Activated gamma-delta T cell treated with anti-CD3 and anti-CD28 coated beads, Interleukin-2, amount 50 U/mL, for 16 hours (primary cell): Measurements from ENCODE around the gene AHRR.
A peak's percentile ranks its signal among the peaks of the same experiment; 100 is the strongest.
"Not testable (repeated sequence)": the region's sequence is repeated elsewhere in the genome, so short reads cannot be mapped to it uniquely, and the experiment has no call there.

Experiments used
- DNase-seq: peaks from one replicate; pipeline ENCODE4 v3.0.0-alpha.2; 2020; ENCODE audit warnings: low read depth

The AHRR gene

GRCh38 chr5:459562-460272 lies 138.2 kb downstream of the AHRR start:
- DNase-seq: no peak

- DNase-seq: no peak
These were observed 138.7 kb downstream of the AHRR start for GRCh38 chr5:460273-460625.

DNA sequence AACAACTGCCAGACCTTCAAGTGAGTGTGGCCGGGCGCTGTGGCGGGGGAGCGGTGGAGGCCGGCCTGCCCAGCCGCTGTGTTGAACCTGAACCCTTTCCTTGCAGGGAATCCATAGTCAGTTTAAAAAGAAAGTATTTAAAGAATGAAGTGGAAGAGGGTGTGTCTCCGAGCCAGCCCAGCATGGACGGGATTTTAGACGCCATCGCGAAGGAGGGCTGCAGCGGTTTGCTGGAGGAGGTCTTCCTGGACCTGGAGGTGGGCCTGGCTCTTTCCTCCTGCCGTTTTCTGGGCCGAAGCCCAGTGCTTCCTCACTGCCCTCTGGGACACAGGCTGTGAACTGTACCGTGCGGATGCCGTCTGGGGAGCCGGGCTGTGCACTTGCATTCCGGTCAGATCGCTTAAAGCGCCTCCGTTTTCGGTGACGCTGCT lies 140.6 kb downstream of the AHRR start:
- no peak for DNase-seq

- DNase-seq: no peak
These were observed 141.8 kb downstream of the AHRR start for GRCh38 chr5:463301-463700.

- peak; percentile 70 for DNase-seq
These were observed 142.4 kb downstream of the AHRR start for GRCh38 chr5:463952-464351.

DNA sequence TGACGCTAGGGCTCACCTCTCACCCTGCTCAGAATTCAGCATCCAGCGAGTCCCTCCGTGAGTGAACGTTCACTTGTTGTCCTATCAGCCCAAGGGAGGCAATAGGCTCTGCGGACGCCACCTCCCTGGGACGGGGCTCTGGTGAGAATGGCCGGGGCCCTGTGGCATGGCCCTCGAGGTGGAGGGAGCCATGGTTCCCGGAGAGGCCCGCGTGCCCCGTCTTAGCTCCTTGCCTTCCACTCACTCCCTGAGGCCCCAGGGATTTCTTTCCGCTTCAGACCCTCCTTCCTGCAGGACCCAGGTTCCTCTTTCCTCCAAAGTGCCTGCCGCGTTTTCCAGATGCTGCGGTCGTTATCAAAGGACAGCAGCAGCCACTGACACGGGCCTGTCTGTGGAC lies 142.9 kb downstream of the AHRR start:
- DNase-seq: no peak

DNA sequence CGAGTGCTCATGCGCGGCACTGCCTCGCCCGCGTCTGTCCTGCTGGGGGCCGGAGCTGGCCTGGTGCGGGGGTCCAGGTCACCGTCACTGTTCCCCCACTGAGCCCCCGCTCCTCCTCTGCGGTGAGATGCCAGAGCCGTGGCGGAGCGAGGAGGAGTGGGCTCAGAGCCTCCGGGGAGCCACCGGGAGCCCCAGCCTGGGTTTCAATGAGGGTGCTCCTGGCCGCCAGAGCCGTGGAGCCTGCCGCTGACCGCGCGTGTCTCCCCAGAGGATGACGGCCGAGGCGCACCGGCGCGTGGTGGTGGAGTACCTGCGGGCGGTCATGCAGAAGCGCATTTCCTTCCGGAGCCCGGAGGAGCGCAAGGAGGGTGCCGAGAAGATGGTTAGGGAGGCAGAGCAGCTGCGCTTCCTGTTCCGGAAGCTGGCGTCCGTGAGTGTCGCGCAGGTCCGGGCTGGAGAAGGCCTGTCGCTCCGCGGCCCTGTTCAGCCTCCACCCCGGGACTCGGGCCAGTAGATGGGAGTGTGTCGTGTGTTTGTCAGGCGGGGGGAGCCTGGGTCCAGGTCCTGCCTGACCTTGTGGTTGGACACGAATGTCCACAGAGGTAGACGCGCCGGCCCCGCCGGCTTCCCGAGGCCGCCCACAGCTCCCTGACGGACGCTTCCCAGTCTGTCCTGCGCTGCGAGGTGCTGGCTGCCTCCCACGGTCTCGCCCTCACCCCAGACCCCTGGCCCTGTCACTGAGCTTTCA lies 143.5 kb downstream of the AHRR start:
- no peak for DNase-seq

DNA sequence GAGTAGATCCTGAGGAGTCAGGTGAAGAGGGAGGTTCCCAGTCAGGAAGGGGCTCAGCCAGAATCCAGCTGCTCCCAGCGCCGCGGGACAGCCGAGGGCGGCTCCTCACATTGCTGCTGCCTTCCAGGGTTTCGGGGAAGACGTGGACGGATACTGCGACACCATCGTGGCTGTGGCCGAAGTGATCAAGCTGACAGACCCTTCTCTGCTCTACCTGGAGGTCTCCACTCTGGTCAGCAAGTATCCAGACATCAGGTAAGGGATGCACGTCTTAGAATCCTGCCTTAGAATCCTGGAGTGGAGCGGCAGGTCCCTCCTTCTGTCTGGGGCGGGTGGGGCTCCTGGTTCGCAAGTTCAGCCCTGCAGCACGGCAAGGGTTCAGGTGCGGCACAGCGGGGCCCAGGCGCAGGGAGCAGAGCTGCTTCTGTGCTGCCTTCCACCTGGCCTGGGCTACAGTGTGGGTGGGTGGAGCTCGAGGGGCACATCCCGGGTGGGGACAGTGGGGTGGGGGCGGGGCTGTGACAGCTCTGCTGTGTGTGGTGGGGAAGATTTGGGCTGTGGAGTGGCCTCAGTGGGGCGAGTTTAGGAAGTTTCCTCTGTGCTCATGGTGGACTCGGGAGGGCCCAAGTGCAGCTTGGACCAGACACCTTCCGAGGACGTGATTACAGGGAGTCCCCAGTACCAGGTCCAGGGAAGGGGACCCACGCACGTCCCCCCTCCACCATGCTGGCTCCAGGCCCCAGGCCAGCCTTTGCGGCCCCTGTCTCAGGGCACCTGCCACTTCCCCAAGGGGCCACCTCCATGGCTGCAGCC lies 144.3 kb downstream of the AHRR start:
- DNase-seq: no peak

DNA sequence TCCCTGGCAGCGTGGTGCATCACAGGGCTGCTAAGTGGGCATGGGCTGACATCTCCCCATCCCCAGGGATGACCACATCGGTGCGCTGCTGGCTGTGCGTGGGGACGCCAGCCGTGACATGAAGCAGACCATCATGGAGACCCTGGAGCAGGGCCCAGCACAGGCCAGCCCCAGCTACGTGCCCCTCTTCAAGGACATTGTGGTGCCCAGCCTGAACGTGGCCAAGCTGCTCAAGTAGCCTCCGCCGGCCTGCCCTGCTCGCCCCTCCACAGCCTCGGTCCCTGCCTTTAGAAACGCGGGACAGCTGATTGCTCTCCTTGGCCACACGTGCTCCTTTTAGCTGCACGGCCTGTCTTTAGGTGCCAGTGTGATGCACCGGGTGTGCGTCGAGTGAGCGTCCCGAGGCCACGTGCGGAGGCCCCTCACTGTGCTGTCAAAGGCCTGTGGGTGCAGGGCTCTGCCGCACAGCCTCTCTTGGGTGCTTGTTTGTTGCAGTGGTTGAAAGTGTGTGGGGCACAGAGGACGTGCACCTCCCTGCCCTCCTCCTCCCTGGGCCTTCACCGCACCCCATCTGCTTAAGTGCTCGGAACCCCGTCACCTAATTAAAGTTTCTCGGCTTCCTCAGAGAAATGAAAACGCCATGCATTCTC lies 145.3 kb downstream of the AHRR start:
- no peak for DNase-seq

- DNase-seq: no peak
These were observed 146.9 kb downstream of the AHRR start for GRCh38 chr5:468401-468800.

DNA sequence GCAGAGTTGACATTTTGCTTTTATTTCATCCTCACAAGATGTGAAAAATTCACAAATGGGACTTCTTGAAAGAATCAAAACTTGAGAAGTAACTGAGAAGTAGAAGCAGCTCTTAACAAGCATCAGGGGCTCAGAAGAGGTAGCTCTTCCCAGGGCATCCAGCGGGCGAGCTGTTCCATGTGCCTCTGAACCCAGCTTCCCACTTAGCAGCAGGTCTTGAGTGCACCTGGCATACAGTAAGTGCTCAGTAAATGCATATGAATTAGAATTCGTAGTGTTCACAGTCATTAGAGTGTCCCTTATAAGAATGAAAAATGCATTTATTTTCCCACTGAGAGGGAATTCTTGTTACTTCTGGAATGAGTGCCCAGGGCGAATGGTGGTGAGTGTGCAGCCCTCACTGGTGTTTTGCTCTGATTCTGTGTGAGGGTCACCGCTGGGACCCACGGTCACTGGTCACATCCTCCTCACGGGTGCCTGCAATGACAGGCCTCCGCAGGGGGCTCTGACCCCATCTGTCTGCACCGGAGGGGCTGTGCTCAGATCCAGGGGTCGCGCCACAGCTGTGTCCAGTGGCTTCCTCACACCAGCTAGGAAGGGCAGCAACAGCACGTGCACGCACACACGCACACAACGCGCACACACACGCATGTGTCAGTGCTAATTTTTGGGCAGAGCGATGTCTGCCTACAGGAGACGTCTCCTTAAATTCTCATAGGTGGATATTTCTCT lies 148.4 kb downstream of the AHRR start:
- no peak for DNase-seq

DNA sequence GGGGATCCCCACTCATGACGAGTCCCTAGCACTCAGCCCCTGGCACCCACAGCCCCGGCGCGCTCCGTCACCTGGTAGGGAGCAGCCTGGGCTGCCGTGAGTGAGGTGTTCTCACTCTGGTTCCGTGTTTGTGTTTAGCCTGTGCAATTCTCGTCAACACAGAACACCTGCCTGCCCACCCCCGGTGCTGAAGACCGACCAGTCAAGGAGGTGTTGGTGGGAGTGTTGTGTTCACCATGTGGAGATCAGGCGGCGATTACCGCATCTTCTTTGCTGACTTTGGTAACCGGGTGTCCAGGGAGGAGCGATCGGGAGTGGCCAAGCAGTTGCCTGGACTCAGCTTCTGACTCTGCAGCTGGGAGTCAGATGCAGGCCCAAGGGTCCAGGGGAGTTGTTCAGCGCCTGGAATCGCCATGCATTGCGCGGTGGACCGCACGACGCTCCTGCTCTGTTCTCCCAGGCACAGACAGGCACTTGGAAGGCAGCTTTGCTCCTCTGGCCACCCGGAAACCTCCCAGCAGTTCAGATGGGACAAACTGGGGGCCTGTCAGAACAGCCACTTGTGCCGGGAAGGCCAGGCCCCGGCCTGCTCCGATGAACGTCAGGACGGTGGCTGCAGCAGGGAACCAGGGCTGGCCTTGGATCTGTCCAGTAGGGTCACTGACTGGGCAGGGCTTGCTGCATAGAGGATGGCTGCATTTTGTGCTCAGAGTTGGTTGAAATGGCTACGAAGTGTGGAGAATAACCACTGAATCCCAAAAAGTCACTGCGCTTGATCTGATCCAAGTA lies 149.6 kb downstream of the AHRR start:
- no peak for DNase-seq

GRCh38 chr5:471750-472058 lies 150.2 kb downstream of the AHRR start:
- DNase-seq: no peak

GRCh38 chr5:472076-472655 lies 150.7 kb downstream of the AHRR start:
- DNase-seq: peak; percentile 9

DNA sequence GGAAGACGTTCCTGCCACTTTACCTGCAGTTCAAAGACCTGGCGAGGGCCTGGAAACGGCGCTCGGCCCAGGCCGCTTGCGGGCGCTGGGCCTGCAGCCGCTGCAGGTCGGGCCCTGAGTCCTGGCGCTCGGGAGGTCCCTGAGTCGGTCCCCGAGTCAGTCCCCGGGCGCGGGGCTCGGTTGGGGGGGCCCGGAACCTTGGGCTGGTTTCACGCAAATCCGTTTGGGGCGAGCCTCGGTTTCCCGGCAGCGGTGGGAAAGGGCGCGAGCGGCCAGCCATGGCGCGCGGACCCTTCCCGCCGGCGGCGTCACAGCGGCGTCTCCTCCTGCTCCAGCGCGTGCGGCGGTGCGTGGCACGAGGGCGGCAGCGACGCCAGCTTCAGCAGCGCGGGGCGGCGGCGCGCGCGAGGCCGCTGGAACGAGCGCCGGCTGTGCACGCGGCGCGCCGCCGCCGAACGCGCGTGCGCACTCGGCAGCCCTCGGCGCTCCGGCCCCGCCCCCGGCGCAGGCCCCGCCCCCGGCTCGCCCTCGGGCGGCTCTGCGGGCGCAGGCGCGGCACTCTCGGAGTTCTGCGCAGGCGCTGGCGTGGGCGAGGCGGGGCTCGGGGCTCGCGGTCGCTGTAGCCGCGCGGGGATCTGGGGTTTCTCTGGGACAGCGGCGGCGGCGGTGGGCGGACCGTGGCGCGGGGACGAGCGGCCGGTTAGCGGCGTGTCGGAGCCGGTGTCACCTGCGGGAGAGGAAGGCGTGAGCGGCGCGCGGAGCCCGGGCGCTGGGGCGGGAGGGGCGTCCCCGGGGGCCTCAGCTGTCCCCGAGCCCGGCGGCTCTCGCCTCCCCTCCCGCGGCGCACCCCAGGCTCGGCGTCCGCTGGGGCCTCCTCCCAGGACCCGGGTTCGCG lies 151.4 kb downstream of the AHRR start:
- peak; percentile 84 for DNase-seq

DNA sequence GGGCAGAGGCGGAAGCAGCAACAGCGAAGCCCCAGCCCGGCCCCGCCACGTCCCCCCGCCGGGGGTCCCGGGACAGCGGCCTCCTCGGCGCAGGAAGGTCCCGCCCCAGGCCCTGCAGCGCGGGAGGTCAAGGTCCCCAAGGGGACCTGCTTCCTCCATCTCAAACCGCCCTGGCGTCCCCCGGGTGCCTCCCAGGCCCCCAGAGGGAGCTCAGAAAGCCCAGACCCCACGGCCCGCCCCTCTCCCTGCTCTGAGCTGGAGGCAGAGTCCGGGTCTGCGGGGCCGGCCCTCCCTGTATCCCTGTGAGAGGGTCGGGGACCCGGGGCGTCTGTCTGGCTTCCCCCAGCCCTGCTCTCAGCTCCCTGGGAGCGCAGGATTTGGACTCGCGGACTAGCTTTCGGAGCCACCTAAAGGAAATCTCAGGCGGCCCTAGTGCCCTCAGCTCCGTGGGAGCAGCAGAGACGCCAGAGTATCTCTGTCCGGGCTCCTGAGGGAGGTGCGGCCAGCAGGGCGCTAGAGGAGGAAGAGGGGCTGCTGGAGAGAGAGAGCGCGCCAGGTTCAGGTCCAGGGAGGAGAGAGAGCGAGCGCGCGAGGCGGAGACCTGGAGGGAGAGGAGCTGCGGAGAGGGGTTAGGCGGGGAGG lies 152.2 kb downstream of the AHRR start:
- DNase-seq: no peak

DNA sequence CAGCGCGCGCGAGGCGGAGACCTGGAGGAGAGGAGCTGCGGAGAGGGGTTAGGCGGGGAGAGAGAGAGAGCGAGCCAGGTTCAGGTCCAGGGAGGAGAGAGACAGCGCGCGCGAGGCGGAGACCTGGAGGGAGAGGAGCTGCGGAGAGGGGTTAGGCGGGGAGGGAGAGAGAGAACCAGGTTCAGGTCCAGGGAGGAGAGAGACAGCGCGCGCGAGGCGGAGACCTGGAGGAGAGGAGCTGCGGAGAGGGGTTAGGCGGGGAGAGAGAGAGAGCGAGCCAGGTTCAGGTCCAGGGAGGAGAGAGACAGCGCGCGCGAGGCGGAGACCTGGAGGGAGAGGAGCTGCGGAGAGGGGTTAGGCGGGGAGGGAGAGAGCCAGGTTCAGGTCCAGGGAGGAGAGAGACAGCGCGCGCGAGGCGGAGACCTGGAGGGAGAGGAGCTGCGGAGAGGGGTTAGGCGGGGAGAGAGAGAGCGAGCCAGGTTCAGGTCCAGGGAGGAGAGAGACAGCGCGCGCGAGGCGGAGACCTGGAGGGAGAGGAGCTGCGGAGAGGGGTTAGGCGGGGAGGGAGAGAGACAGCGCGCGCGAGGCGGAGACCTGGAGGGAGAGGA lies 152.8 kb downstream of the AHRR start:
- not testable (repeated sequence) for DNase-seq

- no peak for DNase-seq
These were observed 153.5 kb downstream of the AHRR start for GRCh38 chr5:474840-475661.
